ENCODE data around the gene CACNG3. TPM values are rescaled to one million over a fixed set of nuclear protein-coding genes. Genes with fewer than 3 reads are reported as not detected.

CACNG3 gene
- total and polyA plus RNA-seq, 10 donors: not detected

- 81 to 87% (median 84%) methylated on average over 4 of the region's 4 CpGs for WGBS, 5 donors
- intact Hi-C loops (cut with DNase I; ENCODE audit: low total_unique reads): no loop called here
Measured at GRCh38 chr16:24246911-24247607, 9.1 kb upstream of the CACNG3 start.

GRCh38 chr16:24253192-24253591, 2.9 kb upstream of the CACNG3 start:
- H3K4me1 ChIP-seq: peaks cover 0 to 3% (median 0%) of the 10 kb centered on the region in 6 donors
- H3K27me3 ChIP-seq (replicated peaks in 1 of 7): peaks cover 0 to 51% (median 32%) of the 10 kb centered on the region in 7 donors
- WGBS, 5 donors: 7 to 14% (median 10%) methylated on average over 7 of the region's 7 CpGs
- H3K9me3 ChIP-seq: no peaks in the 10 kb centered on the region
- H3K36me3 ChIP-seq: no peaks in the 10 kb centered on the region
- no peak for DNase-seq
- no peak overlapping the region for H3K4me3 ChIP-seq
- intact Hi-C loops (cut with DNase I; ENCODE audit: low total_unique reads): loop anchor here (5.0 to 10.0 kb wide), 2 partner anchors 211 to 518 kb away; no protein-coding TSS in a partner anchor
- TF ChIP-seq CTCF (IDR thresholded peaks at IDR 0.05 in 8 of 11, conservative IDR thresholded peaks at IDR 0.05 in 3 of 11): peak; percentile 11 to 79 (median 57)
- TF ChIP-seq POLR2AphosphoS5 (IDR thresholded peaks at IDR 0.05): no peak
- H3K27ac ChIP-seq: no peak overlapping the region

More at GRCh38 chr16:24246911-24247607, 9.1 kb upstream of the CACNG3 start:
- DNase-seq: no peak
- no peaks in the 10 kb centered on the region for H3K9me3 ChIP-seq
- no peak for TF ChIP-seq POLR2A (IDR thresholded peaks at IDR 0.05)
- H3K27me3 ChIP-seq (replicated peaks in 1 of 7): peaks cover 0 to 33% (median 0%) of the 10 kb centered on the region in 7 donors
- H3K27ac ChIP-seq: no peak overlapping the region
- H3K4me3 ChIP-seq: no peak overlapping the region
- H3K36me3 ChIP-seq: no peaks in the 10 kb centered on the region
- H3K4me1 ChIP-seq: no peaks in the 10 kb centered on the region

GRCh38 chr16:24257958-24258357, 1.8 kb downstream of the CACNG3 start:
- intact Hi-C loops (cut with DNase I; ENCODE audit: low total_unique reads): loop anchor here (10.0 kb wide), 1 partner anchor 523 kb away; no protein-coding TSS in a partner anchor

GRCh38 chr16:24258791-24259190, 2.7 kb downstream of the CACNG3 start:
- intact Hi-C loops (cut with DNase I; ENCODE audit: low total_unique reads): loop anchor here (10.0 kb wide), 1 partner anchor 524 kb away; no protein-coding TSS in a partner anchor
- TF ChIP-seq POLR2A (IDR thresholded peaks at IDR 0.05) (no peak), POLR2AphosphoS5 (IDR thresholded peaks at IDR 0.05) (no peak), CTCF (IDR thresholded peaks at IDR 0.05 in 8 of 11, conservative IDR thresholded peaks at IDR 0.05 in 3 of 11) (no peak)
- Histone ChIP-seq H3K4me1 (peaks cover 0 to 3% (median 0%) of the 10 kb centered on the region in 6 donors), H3K27me3 (replicated peaks in 1 of 7) (peaks cover 0 to 89% (median 36%) of the 10 kb centered on the region in 7 donors), H3K9me3 (no peaks in the 10 kb centered on the region), H3K36me3 (no peaks in the 10 kb centered on the region), H3K4me3 (no peak overlapping the region), H3K27ac (no peak overlapping the region)
- 69 to 84% (median 78%) methylated on average over 1 of the region's 1 CpG for WGBS, 5 donors
- no peak for DNase-seq

More at GRCh38 chr16:24257958-24258357, 1.8 kb downstream of the CACNG3 start:
- no peaks in the 10 kb centered on the region for H3K36me3 ChIP-seq
- H3K9me3 ChIP-seq: no peaks in the 10 kb centered on the region
- no peak for DNase-seq
- WGBS, 5 donors: 48 to 55% (median 48%) methylated on average over 5 of the region's 5 CpGs
- peaks cover 0 to 3% (median 0%) of the 10 kb centered on the region in 6 donors for H3K4me1 ChIP-seq
- no peak overlapping the region for H3K4me3 ChIP-seq
- H3K27ac ChIP-seq: no peak overlapping the region
- H3K27me3 ChIP-seq (replicated peaks in 1 of 7): peaks cover 0 to 92% (median 39%) of the 10 kb centered on the region in 7 donors
- no peak for TF ChIP-seq POLR2A (IDR thresholded peaks at IDR 0.05)
- TF ChIP-seq POLR2AphosphoS5 (IDR thresholded peaks at IDR 0.05): no peak
- no peak for TF ChIP-seq CTCF (IDR thresholded peaks at IDR 0.05 in 8 of 11, conservative IDR thresholded peaks at IDR 0.05 in 3 of 11)

All from spleen (tissue), 11 donors.